ENCODE results near the gene MESP1. TPM values are rescaled to one million over a fixed set of nuclear protein-coding genes. Genes with fewer than 3 reads are reported as not detected.

The MESP1 gene
- total and polyA plus RNA-seq, 2 of the 8 experiments (the other 6 are each of a cell fraction or from before 2014, with no cell fraction given) = 0.15 to 0.23 TPM

GRCh38 chr15:89765694-89766093 is 14.6 kb upstream of the MESP1 start (continued):
- no peak for TF ChIP-seq ZNF274 (IDR thresholded peaks at IDR 0.05; ENCODE audit: borderline replicate concordance, extremely low read depth, low read length)
- no peak for TF ChIP-seq CTCF (IDR thresholded peaks at IDR 0.05; ENCODE audit: control extremely low read depth in 1 of 3, insufficient read depth in 1 of 3, low read depth in 1 of 3, low read length in 3 of 3)
- no peak for TF ChIP-seq GTF2F1 (IDR thresholded peaks at IDR 0.05; ENCODE audit: borderline replicate concordance, low read depth, low read length)
- no peak for TF ChIP-seq TAF7 (optimal IDR thresholded peaks at IDR 0.05; ENCODE audit: borderline replicate concordance, low read depth, low read length)
- TF ChIP-seq HDAC2 (IDR thresholded peaks at IDR 0.05; ENCODE audit: borderline replicate concordance in 1 of 2, low read depth in 2 of 2, low read length in 2 of 2) = no peak
- TF ChIP-seq KDM1A (IDR thresholded peaks at IDR 0.05; ENCODE audit: borderline replicate concordance, low read length) = no peak
- no peak for TF ChIP-seq E2F6 (IDR thresholded peaks at IDR 0.05)
- no peak for TF ChIP-seq SAP30 (IDR thresholded peaks at IDR 0.05; ENCODE audit: insufficient read depth, insufficient replicate concordance, low read length)
- no peak for TF ChIP-seq MAX (IDR thresholded peaks at IDR 0.05)
